HG02981 (cell line): ENCODE measurements around the gene NAA35.
"Not testable (repeated sequence)": the region's sequence is repeated elsewhere in the genome, so short reads cannot be mapped to it uniquely, and the experiment has no call there.

Source experiments
- ATAC-seq: cut with Tn5 transposase; IDR thresholded peaks from one replicate; pipeline ENCODE4 v1.9.1; 2021; ENCODE audit warnings: mild to moderate bottlenecking, moderate library complexity; ENCODE audit not compliant: unreplicated experiment

Gene NAA35

DNA sequence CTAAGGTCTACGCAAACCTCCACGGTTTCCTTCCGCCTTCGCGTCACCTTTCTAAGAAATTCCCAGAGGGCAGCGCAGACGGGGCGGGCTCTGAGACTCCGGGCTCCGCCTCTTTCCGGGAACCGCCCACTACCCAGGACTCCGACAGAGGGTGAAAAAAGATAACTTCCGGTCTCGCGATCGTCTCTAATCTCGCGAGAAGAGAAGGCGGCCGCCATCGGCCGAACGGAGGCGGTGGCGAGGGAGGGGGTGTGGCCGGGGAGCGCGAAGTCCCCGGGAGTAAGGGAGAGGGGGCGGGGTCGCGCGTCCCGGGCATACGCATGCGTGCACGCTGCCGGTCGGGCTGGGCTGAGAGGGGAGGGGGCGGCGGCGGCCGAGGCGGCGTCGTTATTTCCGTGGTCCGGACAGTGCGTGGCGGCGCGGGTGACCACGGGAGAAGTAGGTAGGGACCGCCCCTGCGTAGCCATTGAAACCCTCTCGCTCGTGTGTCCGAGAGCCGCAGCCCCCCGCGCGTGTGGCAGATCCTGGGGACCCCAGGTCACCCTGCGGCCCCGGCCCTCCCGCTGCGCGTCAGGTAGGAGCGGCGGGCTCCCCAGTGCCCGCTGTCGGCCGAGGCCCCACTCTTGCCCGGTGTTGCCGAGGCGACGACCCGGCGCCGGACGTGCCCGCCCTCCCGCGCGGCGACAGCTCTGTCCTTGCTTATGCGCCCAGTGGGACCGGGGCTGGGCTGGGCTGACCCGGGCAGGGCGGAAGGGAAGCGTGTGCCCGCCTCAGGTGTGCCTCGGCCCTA lies at the start of gene NAA35:
TSS of gene NAA35 (plus strand) at position 315 of the 790 bp plus-strand sequence. CDS start 1,014 bp downstream, outside the sequence.
- ATAC-seq = peak; percentile 85

DNA sequence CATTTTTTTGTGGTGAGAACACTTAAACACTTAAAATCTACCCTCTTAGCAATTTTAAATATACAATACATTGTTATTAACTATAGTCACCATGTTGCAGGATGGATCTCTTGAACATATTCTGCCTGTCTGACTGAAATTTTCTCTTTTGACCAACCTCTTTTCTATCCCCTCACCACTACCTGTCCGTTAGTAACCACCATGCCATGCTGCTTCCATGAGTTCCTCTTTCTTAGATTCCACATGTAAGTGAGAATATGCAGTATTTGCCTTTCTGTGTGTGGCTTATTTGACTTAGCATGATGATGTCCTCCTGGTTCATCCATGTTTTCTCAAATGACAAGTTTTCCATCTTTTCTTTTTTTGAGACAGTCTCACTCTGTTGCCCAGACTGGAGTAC lies 48.5 kb upstream of the NAA35 start:
- ATAC-seq = no peak

DNA sequence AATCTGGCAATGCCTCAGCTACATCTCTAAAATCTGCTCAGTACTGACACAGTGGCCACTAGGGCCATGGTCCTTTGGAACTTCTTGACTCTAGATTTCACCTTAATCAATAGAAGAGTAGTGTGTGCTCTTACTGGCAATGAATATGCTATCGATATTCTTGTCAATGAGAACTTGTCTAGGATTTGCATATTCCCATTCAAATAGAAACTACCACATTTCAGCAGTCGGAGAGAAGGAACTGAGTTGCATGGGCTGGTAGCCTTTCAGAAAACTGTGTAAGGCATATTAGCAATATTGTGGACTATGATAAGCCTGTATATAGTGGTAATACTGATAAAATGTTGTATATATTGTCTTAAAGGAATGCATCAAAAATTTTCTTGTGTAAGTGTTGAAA lies 45.3 kb upstream of the NAA35 start:
- ATAC-seq = no peak

DNA sequence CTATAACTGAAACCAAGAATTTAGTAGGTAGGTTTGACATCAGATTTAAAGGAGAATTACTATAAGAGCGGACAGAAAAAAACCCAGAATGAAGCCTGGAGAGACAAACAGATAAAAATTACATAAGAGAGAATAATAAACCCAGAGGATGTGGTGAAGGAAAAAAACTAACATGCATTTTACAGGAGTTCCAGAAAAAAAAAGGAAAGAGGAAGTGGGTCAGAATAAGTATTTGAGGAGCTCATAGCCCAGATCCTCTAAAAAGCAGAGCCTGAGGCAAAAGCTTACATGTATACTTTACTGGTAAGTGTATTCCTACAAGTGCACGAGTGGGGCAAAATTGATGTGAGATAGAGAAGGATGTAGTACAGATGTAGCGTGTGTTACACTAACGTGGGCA lies 43.1 kb upstream of the NAA35 start:
- ATAC-seq = no peak

DNA sequence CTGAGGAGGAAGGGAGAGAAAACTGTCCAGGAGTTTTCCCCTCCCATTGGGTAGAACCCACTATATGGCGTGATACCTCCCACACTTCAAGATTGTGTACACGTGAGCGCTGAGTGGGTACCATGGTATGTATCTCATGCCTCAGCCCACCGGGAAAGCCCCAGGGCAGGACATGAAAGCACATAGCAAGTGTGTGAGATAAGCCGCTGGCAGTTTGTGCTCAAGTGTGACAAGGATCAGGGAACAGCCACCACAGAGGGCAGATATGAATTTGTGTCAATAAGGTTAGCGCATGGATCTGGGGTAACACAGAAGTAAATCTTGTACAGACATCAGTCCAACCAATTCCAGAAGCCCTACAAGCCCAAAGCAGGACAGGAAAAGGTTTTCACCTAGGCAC lies 42.6 kb upstream of the NAA35 start:
- no peak for ATAC-seq

DNA sequence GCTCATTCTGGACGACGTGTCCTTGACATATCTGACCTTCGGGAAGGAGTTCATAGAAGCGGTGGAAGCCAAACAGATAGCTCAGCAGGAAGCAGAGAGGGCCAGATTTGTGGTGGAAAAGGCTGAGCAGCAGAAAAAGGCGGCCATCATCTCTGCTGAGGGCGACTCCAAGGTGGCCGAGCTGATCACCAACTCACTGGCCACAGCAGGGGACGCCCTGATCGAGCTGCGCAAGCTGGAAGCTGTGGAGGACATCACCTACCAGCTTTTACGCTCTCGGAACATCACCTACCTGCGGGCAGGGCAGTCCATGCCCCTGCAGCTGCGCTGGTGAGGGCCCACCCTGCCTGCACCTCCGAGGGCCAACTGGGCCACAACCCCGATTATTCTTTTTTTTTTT lies 41.6 kb upstream of the NAA35 start:
- no peak for ATAC-seq

DNA sequence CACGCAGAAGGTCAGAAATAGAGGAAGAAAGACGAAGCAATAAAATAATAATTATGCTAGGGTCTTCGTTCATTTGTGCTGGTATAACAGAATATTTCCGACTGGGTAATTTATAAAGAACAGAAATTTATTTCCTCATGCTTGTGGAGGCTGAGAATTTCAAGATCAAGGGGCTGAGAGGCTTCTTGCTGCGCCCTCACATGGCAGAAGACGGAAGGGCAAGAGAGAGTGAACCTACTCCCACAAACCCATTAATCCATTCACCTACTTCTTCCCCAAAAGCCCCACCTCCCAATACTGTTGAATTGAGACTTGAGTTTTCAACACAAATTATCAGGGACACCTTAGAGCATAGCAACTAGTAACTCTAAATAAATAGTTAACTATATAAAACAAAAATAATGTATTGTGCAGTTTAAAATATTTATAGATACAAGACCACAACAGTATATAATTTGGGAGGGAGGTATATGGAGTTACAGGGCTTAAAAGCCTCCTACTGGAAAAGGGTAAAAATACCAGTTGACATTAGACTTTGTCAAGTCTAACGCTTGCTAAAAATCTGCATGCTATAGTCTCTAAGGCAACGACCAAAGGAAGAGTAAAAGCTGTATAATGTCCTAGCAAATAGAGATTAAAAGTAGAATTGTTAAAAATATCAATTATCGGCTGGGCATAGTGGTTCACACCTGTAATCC lies 40.3 kb upstream of the NAA35 start:
- peak; percentile 44 for ATAC-seq

DNA sequence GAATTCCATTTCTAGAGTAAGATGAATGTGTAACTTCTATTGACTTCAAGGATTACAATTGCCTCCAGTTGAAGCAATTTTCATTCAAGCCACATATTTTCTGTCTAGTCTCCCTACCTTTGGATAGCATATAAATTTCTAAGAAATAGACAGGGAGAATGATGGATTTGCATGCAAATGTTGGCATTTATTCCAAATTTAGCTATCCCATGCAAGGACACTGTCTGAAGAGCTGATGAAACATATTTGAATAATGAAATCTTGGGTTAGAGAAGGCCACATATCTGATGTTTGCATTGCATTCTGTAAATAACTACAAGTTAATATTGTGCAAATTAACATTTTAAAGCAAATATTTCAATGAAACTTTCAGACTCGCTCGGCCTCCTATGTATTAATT lies 36.0 kb upstream of the NAA35 start:
- ATAC-seq = no peak

DNA sequence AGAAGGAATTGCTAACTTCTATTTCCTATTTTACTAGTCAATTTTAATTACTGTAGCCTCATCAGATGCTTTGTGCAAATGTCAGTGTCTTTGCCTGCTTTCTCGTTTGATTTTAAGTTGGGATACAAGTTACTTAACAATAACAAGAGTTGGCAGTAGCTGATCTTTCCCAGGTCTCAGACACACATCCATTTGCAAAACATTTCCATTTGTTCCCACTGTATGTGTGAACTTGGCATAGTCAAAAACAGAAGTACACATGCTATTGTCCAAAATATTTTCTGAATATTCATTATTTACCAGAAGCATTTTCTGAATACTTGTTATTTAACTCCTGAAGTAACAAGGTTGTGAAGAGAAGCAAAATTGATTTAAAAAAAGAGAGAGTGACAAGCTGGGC lies 35.0 kb upstream of the NAA35 start:
- ATAC-seq = no peak

DNA sequence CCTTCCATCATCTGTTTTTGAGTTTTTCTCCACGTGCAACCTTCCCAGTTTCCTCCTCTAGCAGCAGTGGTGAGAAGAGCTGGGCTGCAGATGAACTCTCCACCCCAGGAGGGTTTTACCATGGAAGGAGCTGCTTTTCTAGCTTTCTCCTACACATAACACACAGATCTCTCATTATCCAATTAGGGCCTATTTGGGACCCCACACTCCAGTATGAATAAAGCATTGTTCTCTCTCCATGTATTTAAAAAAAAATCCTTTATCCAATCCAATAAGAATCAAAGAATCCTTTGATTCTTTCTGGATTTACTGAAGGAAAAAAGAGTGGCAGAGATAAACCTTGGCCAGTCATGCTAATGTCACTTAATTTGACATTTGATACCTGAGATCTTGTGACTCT lies 31.6 kb upstream of the NAA35 start:
- ATAC-seq = no peak

DNA sequence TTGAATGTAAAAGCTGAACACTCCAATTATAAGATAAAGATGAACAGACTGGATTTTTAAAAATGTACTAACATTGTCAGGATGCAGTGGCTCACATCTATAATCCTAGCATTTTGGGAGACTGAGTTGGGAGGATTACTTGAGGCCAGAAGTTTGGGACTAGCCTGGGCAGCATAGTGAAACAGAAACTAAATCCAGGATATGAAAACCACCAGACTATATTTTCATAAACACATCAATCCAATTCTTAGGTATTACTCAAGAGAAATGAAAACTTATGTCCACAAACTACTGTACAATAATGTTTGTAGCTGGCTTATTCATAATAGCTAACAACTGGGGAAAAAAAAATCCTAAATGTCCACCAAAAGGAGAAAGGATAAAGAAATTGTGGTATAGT lies 26.8 kb upstream of the NAA35 start:
- ATAC-seq = no peak

DNA sequence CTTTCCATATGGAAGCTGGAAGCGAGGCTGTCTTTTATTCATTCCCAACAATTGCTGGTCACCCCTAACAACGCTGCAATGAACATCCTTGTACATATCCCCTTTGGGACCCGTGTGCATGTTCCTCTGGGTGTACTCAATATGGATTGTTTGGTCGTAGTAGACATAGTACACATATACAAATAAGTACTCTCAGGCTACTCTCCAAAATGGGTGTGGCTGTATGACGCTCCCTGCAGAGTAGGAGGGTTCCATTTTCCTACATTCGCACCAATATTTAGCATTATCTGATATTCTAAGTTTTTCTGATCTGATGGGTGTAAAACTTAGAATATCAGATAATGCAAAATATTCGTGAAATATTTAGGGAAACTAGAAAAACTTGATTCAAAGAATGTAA lies 23.2 kb upstream of the NAA35 start:
- no peak for ATAC-seq

DNA sequence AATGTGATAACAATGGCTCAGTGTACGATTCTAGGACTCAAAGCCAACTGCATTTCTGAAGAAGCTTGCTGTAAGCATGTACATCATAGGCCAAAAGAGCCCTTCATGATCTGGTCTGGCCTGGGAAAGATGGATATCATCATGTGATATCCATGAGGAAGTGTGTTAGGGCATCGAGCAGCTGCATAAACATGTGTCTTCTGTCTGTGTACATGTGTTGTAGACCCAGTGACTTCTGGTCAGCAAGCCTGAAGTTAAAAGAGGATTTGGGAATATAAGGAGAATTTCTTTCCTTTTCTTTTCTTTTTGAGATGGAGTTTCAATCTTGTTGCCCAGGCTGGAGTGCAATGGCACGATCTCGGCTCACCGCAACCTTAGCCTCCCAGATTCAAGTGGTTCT lies 15.5 kb upstream of the NAA35 start:
- no peak for ATAC-seq

DNA sequence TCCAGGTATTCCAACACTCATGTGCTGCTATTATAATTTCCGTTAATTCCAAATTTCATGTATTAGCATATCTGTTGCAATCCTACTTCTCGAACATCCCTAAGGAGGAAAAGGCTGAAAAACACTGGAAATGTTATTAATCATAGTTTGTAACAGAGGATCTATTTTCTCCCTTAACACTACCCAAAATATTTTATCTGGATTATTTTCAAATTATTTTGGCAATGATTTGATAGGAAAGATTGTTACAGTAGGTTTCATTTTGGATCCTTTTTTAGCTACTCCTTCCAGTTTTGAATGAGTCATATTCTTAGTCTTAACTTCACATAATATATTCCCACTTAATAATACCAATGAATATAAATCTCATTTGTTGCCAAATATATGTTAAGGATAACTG lies 13.9 kb upstream of the NAA35 start:
- ATAC-seq = no peak

DNA sequence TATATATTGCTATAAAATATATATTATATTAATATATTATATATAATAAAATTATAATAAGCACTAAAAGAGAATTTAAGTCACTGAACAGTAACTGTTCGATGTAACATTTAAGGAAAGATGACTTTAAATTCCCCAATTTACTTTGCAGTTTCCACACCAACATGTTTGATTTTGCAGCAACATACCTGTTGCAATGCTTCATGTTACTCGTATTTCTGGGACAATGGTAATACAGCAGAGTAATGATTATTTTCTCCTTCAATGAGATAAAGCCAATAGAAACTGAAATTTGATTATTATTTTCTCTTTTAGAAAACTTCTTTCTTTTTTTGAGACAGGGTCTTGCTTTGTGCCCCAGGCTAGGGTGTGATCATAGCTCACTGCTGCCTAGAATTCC lies 9.5 kb upstream of the NAA35 start:
- ATAC-seq = no peak

DNA sequence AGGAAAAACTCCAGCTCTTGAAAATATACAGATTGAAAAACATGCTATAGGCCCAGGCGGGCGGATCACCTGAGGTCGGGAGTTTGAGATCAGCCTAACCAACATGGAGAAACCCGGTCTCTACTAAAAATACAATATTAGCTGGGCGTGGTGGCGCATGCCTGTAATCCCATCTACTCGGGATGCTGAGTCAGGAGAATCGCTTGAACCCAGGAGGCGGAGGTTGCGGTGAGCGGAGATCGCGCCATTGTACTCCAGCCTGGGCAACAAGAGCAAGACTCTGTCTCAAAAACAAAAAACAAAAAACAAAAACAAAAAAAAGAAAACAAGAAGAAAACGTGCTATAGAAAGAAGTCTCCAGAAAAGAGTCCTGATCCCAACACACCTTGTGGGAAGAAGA lies 5.0 kb upstream of the NAA35 start:
- ATAC-seq = not testable (repeated sequence)

DNA sequence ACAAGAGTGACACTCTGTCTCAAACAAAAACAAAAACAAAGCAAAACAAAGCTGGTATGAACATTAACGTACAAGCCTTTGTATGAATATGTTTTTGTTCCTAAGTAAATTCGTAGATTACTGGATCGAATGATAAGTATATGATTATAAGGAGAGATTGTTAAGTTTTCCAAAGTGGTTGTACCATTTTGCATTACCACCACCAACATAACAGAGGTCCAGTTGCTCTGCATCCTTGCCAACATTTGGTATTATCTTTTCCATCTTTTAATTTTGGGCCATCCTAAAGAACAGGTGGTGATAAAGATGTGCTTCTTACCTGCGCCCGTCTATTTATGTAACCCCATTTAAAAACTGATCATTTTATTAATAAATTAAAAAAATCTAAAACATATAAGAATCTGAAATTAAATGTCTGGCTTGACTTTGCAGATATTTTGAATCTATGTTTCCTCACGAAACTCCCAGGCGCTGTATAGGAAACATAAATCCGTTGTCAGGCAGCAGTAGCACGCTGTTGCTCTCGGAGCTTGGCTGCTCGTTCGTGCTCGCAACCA lies 593 bp upstream of the NAA35 start:
- no peak for ATAC-seq

DNA sequence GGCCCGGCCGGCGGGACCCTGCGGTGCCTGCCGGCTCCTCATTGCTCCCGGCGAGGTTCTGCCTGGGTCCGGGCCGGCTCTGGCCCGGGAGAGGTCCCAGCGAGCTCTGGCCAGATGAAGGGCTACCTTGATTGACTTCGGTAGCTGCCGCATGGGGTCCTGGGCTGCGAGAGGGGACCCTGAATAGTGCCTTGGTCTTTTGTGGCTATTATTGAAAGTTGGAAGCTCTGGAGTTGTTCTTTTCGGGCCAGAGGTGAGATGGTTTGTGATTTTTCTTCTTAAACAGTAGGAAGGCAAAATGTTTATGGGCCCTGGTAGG lies 635 bp downstream of the NAA35 start:
- no peak for ATAC-seq

DNA sequence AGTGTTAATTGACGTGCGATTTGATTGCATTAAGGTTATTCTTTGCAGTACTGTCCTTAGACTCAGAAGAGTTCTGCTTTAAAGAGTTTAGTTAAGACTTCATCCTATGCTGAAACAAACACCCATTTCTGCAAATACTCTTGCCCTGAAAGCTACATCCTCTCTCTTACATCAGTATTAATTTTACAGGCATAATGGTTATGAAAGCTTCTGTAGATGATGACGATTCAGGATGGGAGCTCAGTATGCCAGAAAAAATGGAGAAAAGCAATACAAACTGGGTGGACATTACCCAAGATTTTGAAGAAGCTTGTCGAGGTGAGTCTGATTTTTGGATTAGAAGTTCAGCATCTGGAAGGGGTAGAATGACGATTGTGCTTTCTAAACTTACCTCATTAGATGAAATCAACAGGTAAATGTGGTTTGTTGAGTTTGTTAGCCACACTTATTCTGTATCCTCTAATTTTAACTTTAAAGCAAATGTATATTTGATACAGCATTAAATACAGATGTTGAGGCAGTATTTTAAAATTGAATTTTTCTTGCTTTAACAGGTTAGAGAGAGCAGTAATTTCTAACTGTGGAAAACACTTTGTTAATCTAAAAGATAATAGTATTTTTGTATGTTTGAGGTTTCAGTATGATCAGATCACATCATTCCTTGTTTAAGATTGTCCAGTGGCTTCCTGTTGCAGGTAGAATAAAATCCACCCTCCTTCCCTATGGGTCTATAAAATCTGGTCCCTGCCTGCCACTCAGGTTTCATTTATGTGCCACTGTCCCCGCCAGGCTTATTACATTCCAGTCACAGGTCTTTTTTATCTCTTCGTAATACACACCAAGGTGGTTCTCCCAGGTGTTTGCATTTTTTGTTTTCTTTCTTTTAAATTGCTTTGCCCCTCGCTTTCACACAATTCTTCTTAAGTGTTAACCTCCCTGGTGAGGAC lies 1.3 kb downstream of the NAA35 start:
- no peak for ATAC-seq

DNA sequence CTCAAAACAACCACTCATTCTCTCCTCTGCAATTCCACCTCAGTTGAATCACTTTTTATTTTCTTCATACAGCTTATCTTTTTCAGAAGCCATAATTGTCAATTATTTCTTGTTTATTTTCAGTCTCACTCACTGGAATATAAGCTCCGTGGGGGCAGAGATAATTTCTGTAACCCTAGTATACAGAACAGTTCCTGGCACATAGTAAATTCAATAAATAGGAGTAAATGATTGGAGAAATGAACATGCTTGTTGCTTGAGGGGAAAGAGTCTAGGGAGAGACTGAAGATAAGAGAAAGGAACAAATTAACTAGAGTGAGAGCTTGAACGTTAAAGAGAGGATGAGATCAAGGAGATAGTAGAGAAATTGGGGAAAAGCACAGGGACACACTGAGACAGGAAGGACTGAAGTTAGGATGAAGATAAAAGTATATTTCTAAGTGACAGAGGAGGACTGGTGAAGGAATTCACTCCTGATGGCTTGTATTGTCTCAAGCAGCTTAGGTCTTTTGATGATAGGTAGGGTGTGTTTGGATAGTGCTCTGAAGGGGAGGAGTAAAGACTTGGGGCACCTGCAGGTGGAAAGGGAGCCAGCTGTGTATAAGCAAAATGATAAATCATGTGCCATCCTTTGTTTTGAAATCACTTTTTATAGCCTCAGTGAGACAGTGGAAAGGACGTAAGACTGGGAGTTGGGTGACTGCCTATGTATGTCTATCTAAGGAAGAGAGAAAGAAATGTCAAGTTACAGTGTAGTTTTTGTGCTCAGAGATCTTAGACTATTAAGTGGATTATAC lies 2.2 kb downstream of the NAA35 start:
- ATAC-seq = no peak
